ENCODE data around the gene MTM1. TPM values are rescaled to one million over a fixed set of nuclear protein-coding genes. Genes with fewer than 3 reads are reported as not detected.

Gene MTM1
- total and polyA plus RNA-seq, 5 donors = 4.0 to 16.9 (median 15.2) TPM

DNA sequence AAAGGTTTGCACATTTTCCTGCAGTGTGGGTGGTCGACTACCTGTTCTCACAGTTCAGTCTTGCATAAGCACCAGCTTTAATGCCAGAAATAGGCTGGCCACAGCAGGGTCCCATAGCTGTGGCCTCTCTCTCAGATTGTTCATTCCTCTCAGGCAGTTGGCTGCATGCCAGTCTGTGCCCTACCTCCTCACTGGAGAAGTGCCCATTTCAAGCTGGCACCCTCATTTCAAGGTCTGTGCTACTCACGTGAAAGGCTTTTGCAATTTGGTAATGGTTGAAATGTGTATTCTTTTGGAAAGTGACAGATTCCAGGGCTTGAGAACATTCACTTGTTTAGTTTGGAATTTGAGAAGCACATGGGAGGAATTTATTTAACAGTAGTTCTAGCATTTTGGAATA, 95.9 kb downstream of the MTM1 start:
- Histone ChIP-seq H3K27me3 (ENCODE audit: control insufficient read depth, insufficient read depth) (no peaks in the 10 kb centered on the region), H3K9me3 (ENCODE audit: control insufficient read depth, low read length) (no peaks in the 10 kb centered on the region), H3K4me1 (ENCODE audit: control insufficient read depth, insufficient read depth, low read length) (no peaks in the 10 kb centered on the region), H3K4me3 (ENCODE audit: low read length) (no peak overlapping the region), H3K27ac (ENCODE audit: low read length) (no peak overlapping the region)
- DNase-seq = peak; percentile 38 to 68 (median 68)
- intact Hi-C loops (cut with DNase I) = no loop called here
- WGBS = 52% methylated on average over 2 of the region's 2 CpGs
- ATAC-seq = peak in 1 of 2 donors; percentile 37

DNA sequence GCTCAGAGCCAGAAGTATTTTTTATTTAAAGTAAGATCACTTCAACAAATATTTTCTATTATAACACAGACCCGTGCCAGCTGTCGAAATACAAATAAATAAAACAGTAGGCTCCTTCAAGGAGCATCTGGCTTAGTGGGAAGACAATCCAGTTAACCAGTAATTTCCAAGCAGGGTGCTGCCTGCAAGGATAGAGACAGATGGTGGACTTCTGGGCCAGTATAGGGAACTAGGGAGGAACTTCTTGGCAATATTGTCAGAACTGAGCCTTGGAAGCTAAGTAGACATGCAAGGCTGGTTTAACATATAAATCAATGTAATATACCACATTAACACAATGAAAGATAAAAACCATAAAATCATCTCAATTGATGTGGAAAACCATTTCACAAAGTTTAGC, 107.8 kb downstream of the MTM1 start:
- H3K4me3 ChIP-seq (ENCODE audit: low read length) = no peak overlapping the region
- ATAC-seq (no peak), DNase-seq (no peak)
- H3K27me3 ChIP-seq (ENCODE audit: control insufficient read depth, insufficient read depth) = no peaks in the 10 kb centered on the region
- intact Hi-C loops (cut with DNase I) = no loop called here
- H3K9me3 ChIP-seq (ENCODE audit: control insufficient read depth, low read length) = no peaks in the 10 kb centered on the region
- H3K27ac ChIP-seq (ENCODE audit: low read length) = no peak overlapping the region
- H3K4me1 ChIP-seq (ENCODE audit: control insufficient read depth, insufficient read depth, low read length) = no peaks in the 10 kb centered on the region
- 70% methylated on average over 2 of the region's 2 CpGs for WGBS

DNA sequence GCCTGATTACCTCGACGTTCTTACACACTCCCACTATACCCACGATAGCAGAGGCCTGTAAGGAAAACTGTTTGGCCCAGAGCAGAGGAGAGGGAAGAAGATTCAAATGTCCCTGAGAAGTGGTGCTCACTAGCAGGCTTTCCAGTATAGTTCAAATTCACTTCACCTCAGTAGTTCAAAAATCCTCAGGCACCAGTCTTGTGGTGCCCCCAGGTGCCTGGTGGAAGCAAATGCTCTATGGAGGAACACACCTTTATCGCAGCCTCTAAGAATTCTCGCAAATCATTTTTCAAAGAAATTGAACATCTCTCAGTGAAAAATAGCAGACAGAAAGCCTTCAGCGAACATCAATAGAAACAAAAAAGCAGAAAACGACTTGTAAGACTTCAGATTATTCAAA, 112.6 kb downstream of the MTM1 start:
- intact Hi-C loops (cut with DNase I) = loop anchor here in 1 of 4 donors (5.0 to 10.0 kb wide), 2 partner anchors 36 to 556 kb away; no protein-coding TSS in a partner anchor
- H3K4me3 ChIP-seq (ENCODE audit: low read length) = no peak overlapping the region
- ATAC-seq (peak; percentile 43 to 60), DNase-seq (peak in 1 of 3 donors; percentile 27)
- no peaks in the 10 kb centered on the region for H3K27me3 ChIP-seq (ENCODE audit: control insufficient read depth, insufficient read depth)
- H3K27ac ChIP-seq (ENCODE audit: low read length) = no peak overlapping the region
- H3K4me1 ChIP-seq (ENCODE audit: control insufficient read depth, insufficient read depth, low read length) = no peaks in the 10 kb centered on the region
- H3K9me3 ChIP-seq (ENCODE audit: control insufficient read depth, low read length) = no peaks in the 10 kb centered on the region
- WGBS = 45% methylated on average over 7 of the region's 7 CpGs

DNA sequence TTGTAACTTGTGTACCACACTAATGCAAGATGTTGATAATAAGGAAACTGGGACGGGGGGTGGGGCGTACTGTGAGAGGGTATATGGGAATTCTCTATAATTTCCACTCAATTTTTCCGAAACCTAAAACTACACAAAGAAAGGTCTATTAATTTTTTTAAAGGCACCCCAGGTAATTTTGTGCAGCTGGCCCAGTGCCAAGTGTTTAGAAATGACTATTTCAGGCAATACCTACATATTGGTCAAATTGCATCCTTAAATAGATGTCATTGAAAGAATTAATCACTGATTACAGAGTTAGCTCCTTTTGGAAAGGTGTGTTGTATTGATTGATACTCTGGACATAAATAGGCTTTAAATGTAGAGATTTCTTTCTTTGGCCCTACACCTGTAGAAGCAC, 114.7 kb downstream of the MTM1 start:
- H3K4me1 ChIP-seq (ENCODE audit: control insufficient read depth, insufficient read depth, low read length) = no peaks in the 10 kb centered on the region
- H3K4me3 ChIP-seq (ENCODE audit: low read length) = no peak overlapping the region
- H3K9me3 ChIP-seq (ENCODE audit: control insufficient read depth, low read length) = no peaks in the 10 kb centered on the region
- ATAC-seq = no peak
- DNase-seq = no peak
- intact Hi-C loops (cut with DNase I) = loop anchor here in 1 of 4 donors (5.0 to 10.0 kb wide), 2 partner anchors 34 to 558 kb away; no protein-coding TSS in a partner anchor
- WGBS = 67% methylated on average over 3 of the region's 3 CpGs
- no peaks in the 10 kb centered on the region for H3K27me3 ChIP-seq (ENCODE audit: control insufficient read depth, insufficient read depth)
- no peak overlapping the region for H3K27ac ChIP-seq (ENCODE audit: low read length)

DNA sequence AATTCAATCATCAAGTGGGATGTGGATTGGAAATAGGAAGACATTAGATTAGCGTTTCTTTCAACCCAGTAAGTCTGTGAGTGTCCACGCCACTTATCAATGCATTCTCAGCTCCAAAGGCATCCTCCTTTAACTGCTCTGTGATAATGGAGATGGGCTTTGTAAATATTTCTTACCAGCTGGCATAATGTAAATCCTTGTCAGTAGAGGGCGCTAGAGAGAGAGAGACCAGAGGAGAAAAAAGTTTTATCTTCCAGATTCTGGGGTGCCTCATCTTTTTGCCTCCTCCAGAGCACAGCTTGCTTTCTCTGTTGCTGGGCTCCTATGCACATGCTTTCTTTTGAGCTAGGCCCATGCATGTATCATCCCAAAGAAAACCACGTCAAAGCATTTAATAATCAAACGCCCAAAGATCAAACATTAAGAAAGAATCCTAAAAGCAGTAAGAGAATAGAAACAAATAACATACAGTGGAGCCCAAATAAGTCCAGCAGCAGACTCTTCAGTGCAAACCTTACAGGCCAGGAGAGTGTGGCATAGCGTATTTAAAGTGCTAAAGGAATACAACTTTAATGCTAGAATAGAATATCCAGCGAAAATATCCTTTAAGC, 115.2 kb downstream of the MTM1 start:
- ATAC-seq = no peak
- no peaks in the 10 kb centered on the region for H3K9me3 ChIP-seq (ENCODE audit: control insufficient read depth, low read length)
- H3K27ac ChIP-seq (ENCODE audit: low read length) = no peak overlapping the region
- no peaks in the 10 kb centered on the region for H3K27me3 ChIP-seq (ENCODE audit: control insufficient read depth, insufficient read depth)
- no peaks in the 10 kb centered on the region for H3K4me1 ChIP-seq (ENCODE audit: control insufficient read depth, insufficient read depth, low read length)
- DNase-seq = no peak
- no peak overlapping the region for H3K4me3 ChIP-seq (ENCODE audit: low read length)
- intact Hi-C loops (cut with DNase I) = loop anchor here in 1 of 4 donors (5.0 to 10.0 kb wide), 2 partner anchors 34 to 559 kb away; no protein-coding TSS in a partner anchor
- 61% methylated on average over 7 of the region's 7 CpGs for WGBS

DNA sequence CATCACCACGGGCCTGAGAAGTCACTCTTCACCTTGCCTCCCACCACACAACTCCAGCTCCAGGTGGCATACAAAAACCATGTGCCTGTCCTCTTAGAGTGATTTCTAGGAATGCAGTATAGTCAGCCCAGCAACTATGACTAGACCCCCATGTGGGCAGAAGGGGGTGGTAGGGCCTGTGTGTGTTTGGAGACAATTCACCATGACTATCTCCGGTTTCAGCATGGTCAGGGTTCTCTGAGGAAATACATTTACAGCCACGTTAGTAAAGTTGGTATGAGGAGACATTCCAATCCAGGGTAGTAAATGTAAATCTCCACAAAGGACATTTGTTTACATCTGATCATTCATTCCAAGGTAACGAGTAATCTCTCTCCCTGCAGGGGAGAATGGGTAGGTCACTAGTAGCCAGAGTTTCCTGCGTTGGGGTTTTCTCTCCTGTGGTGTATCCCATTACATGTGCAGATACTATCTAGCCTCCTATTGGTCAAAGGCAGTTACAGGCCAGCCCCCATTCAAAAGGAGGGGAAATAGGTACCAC, 120.6 kb downstream of the MTM1 start:
- 60% methylated on average over 5 of the region's 5 CpGs for WGBS
- Histone ChIP-seq H3K4me3 (ENCODE audit: low read length) (no peak overlapping the region), H3K27me3 (ENCODE audit: control insufficient read depth, insufficient read depth) (no peaks in the 10 kb centered on the region), H3K9me3 (ENCODE audit: control insufficient read depth, low read length) (no peaks in the 10 kb centered on the region), H3K4me1 (ENCODE audit: control insufficient read depth, insufficient read depth, low read length) (no peaks in the 10 kb centered on the region), H3K27ac (ENCODE audit: low read length) (no peak overlapping the region)
- ATAC-seq (no peak), DNase-seq (no peak)
- intact Hi-C loops (cut with DNase I) = loop anchor here in 1 of 4 donors (10.0 kb wide), 1 partner anchor 564 kb away; no protein-coding TSS in a partner anchor

DNA sequence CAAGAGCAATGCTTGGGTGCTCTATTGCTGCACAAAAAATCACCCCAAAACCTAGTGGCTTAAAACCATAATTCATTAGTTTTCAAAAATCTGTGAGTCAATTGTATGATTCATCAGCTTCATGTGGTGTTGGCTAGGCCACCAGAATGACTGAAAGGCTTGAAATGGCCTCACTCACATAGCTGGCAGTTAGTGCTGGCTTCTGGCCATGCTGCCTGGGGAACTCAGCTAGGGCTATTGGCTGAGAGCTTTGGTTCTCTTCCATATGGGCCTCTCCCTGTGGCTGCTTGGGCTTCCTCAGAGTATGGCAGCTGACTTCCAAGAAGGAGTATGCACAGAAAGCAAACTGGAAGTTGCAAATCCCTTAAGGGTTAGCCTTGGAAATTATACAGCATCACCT, 121.7 kb downstream of the MTM1 start:
- Histone ChIP-seq H3K27ac (ENCODE audit: low read length) (no peak overlapping the region), H3K4me3 (ENCODE audit: low read length) (no peak overlapping the region), H3K4me1 (ENCODE audit: control insufficient read depth, insufficient read depth, low read length) (no peaks in the 10 kb centered on the region), H3K27me3 (ENCODE audit: control insufficient read depth, insufficient read depth) (no peaks in the 10 kb centered on the region), H3K9me3 (ENCODE audit: control insufficient read depth, low read length) (no peaks in the 10 kb centered on the region)
- ATAC-seq (no peak), DNase-seq (peak in 1 of 3 donors; percentile 15)
- intact Hi-C loops (cut with DNase I) = no loop called here

DNA sequence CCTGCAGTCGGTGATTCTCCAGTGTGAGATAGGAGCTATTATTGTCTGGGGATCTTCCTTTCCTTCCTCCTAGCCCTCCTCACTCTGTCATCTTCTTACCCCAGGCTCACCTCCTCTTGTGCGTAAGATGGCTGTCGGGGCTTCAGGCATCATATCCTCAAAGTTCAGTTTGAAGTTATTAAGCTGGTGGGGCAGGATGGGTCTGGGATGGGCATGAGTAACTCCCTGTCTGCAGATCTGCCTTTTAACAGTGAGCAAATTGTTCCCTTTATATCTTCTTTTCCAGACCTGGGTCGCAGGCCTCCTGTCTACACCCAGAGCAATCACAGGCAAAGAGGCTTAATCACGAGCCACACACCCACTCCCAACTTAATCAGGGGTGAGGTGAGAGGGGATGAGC, 123.9 kb downstream of the MTM1 start:
- DNase-seq (no peak), ATAC-seq (no peak)
- no peak overlapping the region for H3K27ac ChIP-seq (ENCODE audit: low read length)
- no peaks in the 10 kb centered on the region for H3K27me3 ChIP-seq (ENCODE audit: control insufficient read depth, insufficient read depth)
- intact Hi-C loops (cut with DNase I) = no loop called here
- WGBS = 46% methylated on average over 5 of the region's 5 CpGs
- no peaks in the 10 kb centered on the region for H3K4me1 ChIP-seq (ENCODE audit: control insufficient read depth, insufficient read depth, low read length)
- H3K9me3 ChIP-seq (ENCODE audit: control insufficient read depth, low read length) = no peaks in the 10 kb centered on the region
- peak overlapping the region; percentile 96 for H3K4me3 ChIP-seq (ENCODE audit: low read length)

DNA sequence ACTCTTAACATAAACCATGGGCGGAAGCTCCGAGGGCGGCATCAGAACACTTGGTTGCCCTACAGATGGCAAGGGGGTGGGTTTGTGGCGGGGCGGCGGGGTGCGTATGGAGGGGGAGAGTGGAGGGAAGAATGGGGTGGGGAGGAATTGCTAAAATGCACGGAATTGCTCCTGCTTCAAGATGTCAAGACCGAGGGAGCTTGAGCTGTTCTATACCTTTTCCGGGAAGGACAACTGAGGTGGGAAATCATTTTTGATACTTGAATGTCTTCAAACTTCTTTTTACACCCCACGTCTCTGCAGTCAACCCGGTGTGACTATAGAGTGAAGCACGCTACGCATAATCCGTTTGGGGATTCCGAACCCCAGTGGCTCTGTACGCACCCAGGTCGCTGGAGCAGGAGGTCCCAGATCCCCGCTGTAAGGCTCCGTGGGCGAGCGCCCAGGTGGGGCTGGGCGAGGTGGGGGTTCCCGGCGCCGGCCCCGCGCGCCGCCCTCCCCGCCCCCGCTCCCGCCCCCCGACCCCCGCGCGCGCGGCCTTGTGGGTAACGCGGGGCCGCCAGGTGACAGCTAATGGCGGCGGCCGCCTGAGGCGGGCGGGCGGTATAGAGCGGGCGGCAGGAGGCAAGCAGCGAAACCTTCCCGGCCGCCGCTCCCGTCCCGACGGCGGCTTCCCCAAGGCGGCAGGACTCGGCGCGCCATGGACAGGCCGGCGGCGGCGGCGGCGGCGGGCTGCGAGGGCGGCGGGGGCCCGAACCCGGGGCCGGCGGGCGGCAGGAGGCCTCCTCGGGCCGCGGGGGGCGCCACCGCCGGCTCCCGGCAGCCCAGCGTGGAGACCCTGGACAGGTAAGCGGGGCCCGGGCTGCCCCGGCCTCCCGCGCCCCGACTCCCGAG, 124.7 kb downstream of the MTM1 start, which contains the start of gene MTMR1:
Gene MTMR1 (plus strand): TSS at position 566 of the 894 bp plus-strand sequence. CDS start 135 bp downstream, at position 701.
- WGBS = under 1% methylated on average over 76 of the region's 92 CpGs
- intact Hi-C loops (cut with DNase I) = no loop called here
- peak within 1 kb of the TSS; percentile 90 for H3K27ac ChIP-seq (ENCODE audit: low read length)
- no peaks in the 10 kb centered on the region for H3K27me3 ChIP-seq (ENCODE audit: control insufficient read depth, insufficient read depth)
- H3K9me3 ChIP-seq (ENCODE audit: control insufficient read depth, low read length) = no peaks in the 10 kb centered on the region
- peak; percentile 71 to 86 for ATAC-seq
- peak within 1 kb of the TSS; percentile 96 for H3K4me3 ChIP-seq (ENCODE audit: low read length)
- peak; percentile 37 to 70 (median 69) for DNase-seq
- H3K4me1 ChIP-seq (ENCODE audit: control insufficient read depth, insufficient read depth, low read length) = no peaks in the 10 kb centered on the region

DNA sequence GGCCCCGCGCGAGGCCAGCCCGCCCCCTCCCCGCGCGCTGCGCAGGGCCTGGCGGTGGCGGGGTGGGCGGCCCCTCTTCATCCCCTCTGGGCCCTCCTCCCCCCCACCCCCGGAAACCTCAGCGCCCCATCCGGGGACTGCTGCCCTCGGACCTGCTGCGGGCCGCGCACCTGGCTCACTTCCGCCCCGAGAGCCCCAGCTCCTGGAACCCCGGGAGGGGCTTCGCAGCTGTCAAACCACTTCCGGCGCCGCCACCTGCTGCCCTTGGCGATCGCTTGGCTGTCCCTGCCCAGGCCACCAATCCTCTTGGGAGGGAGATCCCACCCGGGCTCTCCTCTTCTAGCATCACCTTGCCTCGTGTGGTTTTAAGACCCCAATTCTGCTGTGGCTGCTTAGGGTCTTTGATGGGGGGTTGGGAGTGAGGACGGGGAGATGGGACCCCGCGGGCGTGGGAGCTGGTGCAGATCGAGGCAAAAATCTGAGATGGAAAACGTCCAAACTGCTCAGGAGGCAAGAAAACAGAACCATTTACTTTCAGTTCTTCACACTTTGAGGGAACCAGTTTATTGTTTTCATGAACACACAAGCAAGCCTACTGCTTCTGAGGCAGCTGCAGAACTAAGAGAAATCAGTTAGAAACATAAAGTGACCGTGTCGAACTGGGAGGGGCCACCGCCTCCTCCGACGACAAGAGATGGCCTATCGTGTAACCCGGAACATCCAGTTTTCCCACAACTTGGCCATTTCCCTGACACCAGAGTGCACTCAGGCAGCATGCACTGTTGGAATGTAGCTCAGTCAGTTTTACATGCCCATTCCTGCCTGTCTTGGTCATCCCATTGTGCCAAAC, 125.5 kb downstream of the MTM1 start:
- no peaks in the 10 kb centered on the region for H3K27me3 ChIP-seq (ENCODE audit: control insufficient read depth, insufficient read depth)
- intact Hi-C loops (cut with DNase I) = no loop called here
- WGBS = 2% methylated on average over 37 of the region's 42 CpGs
- H3K27ac ChIP-seq (ENCODE audit: low read length) = peak overlapping the region; percentile 83
- peak overlapping the region; percentile 96 for H3K4me3 ChIP-seq (ENCODE audit: low read length)
- no peaks in the 10 kb centered on the region for H3K9me3 ChIP-seq (ENCODE audit: control insufficient read depth, low read length)
- DNase-seq (peak; percentile 35 to 78 (median 68)), ATAC-seq (peak; percentile 55 to 57)
- no peaks in the 10 kb centered on the region for H3K4me1 ChIP-seq (ENCODE audit: control insufficient read depth, insufficient read depth, low read length)
